Memory B cell (primary cell): ENCODE measurements around the gene XPO1.
"Not testable (repeated sequence)": the region's sequence is repeated elsewhere in the genome, so short reads cannot be mapped to it uniquely, and the experiment has no call there.

Experiments
- ATAC-seq: fragments of 150-1000 bp; cut with Tn5 transposase; 2 replicates; pipeline ENCODE4 v1.10.0; 2021; ENCODE audit warnings: low read depth, mild to moderate bottlenecking, moderate library complexity
- DNase-seq, 2 donors: peaks; one replicate each; pipeline ENCODE4 v3.0.0; 2022; ENCODE audit warnings: low spot score in 2 of 2
- H3K27ac Mint-ChIP-seq: one replicate; pipeline ENCODE4 v1.8.0; 2022; ENCODE audit warnings: mild to moderate bottlenecking, moderate library complexity, mixed read lengths
- H3K27me3 Mint-ChIP-seq: one replicate; pipeline ENCODE4 v1.8.0; 2022; ENCODE audit warnings: mixed read lengths
- H3K36me3 Mint-ChIP-seq: one replicate; pipeline ENCODE4 v1.8.0; 2022; ENCODE audit warnings: mild to moderate bottlenecking, mixed read lengths
- H3K4me1 Mint-ChIP-seq: one replicate; pipeline ENCODE4 v1.8.0; 2022; ENCODE audit warnings: mixed read lengths
- H3K4me3 Mint-ChIP-seq: one replicate; pipeline ENCODE4 v1.8.0; 2022; ENCODE audit warnings: mild to moderate bottlenecking, moderate library complexity, mixed read lengths
- H3K9me3 Mint-ChIP-seq: one replicate; pipeline ENCODE4 v1.8.0; 2022; ENCODE audit warnings: mixed read lengths

XPO1 gene

GRCh38 chr2:61510674-61511671, 27.2 kb downstream of the XPO1 start:
- H3K9me3 Mint-ChIP-seq, result no peaks in the 10 kb centered on the region
- H3K4me3 Mint-ChIP-seq, result no peak overlapping the region
- H3K27ac Mint-ChIP-seq, result no peak overlapping the region
- peaks cover 15% of the 10 kb centered on the region for H3K36me3 Mint-ChIP-seq
- no peak for DNase-seq
- ATAC-seq, result no peak
- peaks cover 7% of the 10 kb centered on the region for H3K4me1 Mint-ChIP-seq
- no peaks in the 10 kb centered on the region for H3K27me3 Mint-ChIP-seq

DNA sequence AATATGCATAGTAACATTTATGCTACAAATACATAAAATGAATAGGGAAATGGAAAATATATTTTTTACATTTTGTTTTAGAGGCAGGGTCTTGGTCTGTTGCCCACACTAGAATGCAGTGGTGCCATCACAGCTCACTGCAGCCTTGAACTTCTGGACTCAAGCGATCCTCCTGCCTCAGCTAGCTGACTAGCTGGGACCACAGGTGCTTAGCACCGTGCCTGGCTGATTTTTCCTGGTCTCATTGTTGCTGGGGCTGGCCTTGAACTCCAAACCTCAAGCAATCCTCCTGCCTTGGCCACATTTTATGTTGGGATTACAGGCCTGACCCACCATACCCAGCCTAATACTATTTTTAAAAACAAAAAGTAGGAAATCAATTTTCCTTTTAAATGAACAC, 33.2 kb downstream of the XPO1 start:
- ATAC-seq, result no peak
- no peak overlapping the region for H3K27ac Mint-ChIP-seq
- H3K4me3 Mint-ChIP-seq, result no peak overlapping the region
- no peaks in the 10 kb centered on the region for H3K9me3 Mint-ChIP-seq
- peaks cover 7% of the 10 kb centered on the region for H3K4me1 Mint-ChIP-seq
- H3K36me3 Mint-ChIP-seq, result peaks cover 13% of the 10 kb centered on the region
- no peak for DNase-seq
- no peaks in the 10 kb centered on the region for H3K27me3 Mint-ChIP-seq

DNA sequence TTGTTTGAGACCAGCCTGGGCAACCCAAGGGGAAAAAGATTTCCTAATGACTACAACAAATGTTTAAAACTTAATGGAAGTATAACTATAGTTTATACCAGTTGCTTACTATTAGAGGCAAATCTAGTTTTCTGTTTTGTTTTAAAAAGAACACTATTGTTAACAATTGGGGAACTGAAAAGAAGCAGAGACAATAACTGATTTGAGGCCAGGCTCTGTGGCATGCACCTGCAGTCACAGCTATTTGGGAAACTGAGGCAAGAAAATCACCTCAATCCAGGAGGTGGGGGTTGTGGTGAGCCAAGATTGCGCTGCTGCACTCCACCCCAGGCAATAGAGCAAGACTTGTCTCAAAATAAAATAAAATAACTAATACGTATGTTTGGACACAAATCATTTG, 39.1 kb downstream of the XPO1 start:
- no peak overlapping the region for H3K27ac Mint-ChIP-seq
- ATAC-seq (no peak), DNase-seq (no peak)
- H3K9me3 Mint-ChIP-seq, result no peaks in the 10 kb centered on the region
- no peak overlapping the region for H3K4me3 Mint-ChIP-seq
- H3K27me3 Mint-ChIP-seq, result no peaks in the 10 kb centered on the region
- peaks cover 11% of the 10 kb centered on the region for H3K36me3 Mint-ChIP-seq
- peaks cover 5% of the 10 kb centered on the region for H3K4me1 Mint-ChIP-seq

GRCh38 chr2:61493523-61493942, 44.6 kb downstream of the XPO1 start:
- Mint-ChIP-seq H3K27ac (peak overlapping the region; percentile 79), H3K36me3 (peaks cover 24% of the 10 kb centered on the region), H3K27me3 (no peaks in the 10 kb centered on the region), H3K4me1 (peaks cover 9% of the 10 kb centered on the region), H3K4me3 (no peak overlapping the region), H3K9me3 (no peaks in the 10 kb centered on the region)
- no peak for DNase-seq
- no peak for ATAC-seq

- Mint-ChIP-seq H3K9me3 (no peaks in the 10 kb centered on the region), H3K4me3 (no peak overlapping the region), H3K36me3 (peaks cover 30% of the 10 kb centered on the region), H3K4me1 (peaks cover 9% of the 10 kb centered on the region), H3K27me3 (no peaks in the 10 kb centered on the region), H3K27ac (no peak overlapping the region)
- no peak for DNase-seq
- no peak for ATAC-seq
These were observed 45.7 kb downstream of the XPO1 start for GRCh38 chr2:61492476-61492875.

GRCh38 chr2:61485281-61485680, 52.9 kb downstream of the XPO1 start:
- Mint-ChIP-seq H3K27me3 (no peaks in the 10 kb centered on the region), H3K9me3 (no peaks in the 10 kb centered on the region), H3K4me1 (no peaks in the 10 kb centered on the region), H3K27ac (no peak overlapping the region), H3K36me3 (peaks cover 30% of the 10 kb centered on the region), H3K4me3 (no peak overlapping the region)
- DNase-seq, result no peak
- no peak for ATAC-seq

- no peak overlapping the region for H3K27ac Mint-ChIP-seq
- DNase-seq (no peak), ATAC-seq (no peak)
- H3K9me3 Mint-ChIP-seq, result peaks cover 2% of the 10 kb centered on the region
- H3K36me3 Mint-ChIP-seq, result peaks cover 11% of the 10 kb centered on the region
- peaks cover 3% of the 10 kb centered on the region for H3K4me1 Mint-ChIP-seq
- no peak overlapping the region for H3K4me3 Mint-ChIP-seq
- no peaks in the 10 kb centered on the region for H3K27me3 Mint-ChIP-seq
These were observed 60.1 kb downstream of the XPO1 start for GRCh38 chr2:61478086-61478485.

DNA sequence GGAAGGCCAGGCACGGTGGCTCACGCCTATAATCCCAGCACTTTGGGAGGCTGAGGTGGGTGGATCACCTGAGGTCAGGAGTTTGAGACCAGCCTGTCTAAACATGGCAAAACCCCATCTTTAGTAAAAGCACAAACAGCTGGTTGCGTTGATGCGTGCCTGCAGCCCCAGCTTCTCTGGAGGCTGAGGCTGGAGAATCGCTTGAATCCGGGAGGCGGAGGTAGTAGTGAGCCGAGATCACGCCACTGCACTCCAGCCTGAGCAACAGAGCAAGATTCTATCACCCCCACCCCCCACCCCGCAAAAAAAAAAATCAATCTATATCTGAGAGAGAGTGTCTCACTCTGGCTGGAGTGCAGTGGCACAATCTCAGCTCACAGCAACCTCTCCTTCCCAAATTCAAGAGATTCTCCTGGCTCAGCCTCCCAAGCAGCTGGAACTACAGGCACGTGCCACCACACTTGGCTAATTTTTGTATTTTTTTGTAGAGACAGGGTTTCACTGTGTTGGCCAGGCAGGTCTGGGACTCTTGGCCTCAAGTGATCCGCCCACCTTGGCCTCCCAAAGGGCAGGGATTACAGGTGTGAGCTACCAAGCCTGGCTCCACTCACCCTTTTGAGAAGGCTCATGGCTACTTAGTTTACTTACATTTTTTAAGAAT, 61.1 kb downstream of the XPO1 start:
- H3K4me3 Mint-ChIP-seq, H3K36me3 Mint-ChIP-seq, DNase-seq, H3K4me1 Mint-ChIP-seq, ATAC-seq, H3K9me3 Mint-ChIP-seq, H3K27me3 Mint-ChIP-seq: not testable (repeated sequence)
- peak overlapping the region; percentile 73 for H3K27ac Mint-ChIP-seq

- Mint-ChIP-seq H3K9me3 (peaks cover 2% of the 10 kb centered on the region), H3K4me1 (peaks cover 12% of the 10 kb centered on the region), H3K27ac (peak overlapping the region; percentile 99), H3K4me3 (peak overlapping the region; percentile 97), H3K36me3 (peaks cover 3% of the 10 kb centered on the region), H3K27me3 (no peaks in the 10 kb centered on the region)
- DNase-seq (peak in 1 of 2 donors; percentile 49), ATAC-seq (peak; percentile 26)
These were observed 66.0 kb downstream of the XPO1 start for GRCh38 chr2:61471905-61472805.

DNA sequence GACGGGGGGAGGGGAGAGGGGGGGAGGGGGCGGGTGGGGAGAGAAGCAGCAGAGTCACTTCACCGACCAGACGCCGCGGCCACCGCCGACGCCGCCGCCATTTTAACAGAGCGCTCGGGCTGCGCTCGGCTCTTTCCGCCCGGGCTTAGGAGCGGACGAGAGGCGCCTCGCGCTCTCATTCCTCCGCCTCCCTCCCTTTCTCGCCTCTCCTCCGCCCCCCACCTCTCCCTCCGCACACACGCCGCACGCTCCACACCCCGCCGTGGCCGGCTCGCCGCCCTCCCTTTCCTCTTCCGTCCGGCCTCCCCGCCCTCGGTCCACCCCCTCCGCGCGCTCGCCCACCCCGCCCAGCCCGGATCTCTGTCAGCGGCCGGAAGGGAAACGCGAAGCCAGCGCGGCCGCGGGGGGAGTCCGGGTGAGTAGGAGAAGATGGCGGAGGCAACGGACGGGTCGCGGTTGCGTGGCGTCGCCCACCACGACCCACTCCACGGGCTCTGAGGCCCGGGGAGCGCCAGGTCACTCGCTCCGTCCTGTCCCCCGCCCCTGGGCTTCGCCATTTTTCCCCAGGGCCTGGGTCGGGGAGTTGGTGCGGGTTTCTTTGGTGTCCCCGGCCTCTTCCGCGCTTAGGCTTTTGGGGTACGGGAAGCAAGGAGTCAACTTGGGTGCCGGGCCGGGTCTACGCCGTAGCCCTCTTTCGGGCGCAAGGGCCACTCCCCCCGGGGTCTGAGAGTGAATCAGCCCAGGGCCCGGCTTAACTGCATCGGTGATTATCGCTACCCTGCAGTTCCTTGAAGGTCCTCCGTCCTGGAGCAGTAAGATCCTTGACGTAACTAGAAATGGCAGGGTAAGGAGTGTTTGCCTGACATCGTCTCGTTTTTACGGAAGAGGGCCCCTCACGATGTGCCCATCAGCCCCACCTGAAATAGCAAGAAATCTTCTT, 66.9 kb downstream of the XPO1 start, which contains the start of gene USP34:
Gene USP34 (minus strand): TSS at position 123 of the 940 bp plus-strand sequence. CDS start 395 bp downstream, outside the sequence.
- ATAC-seq, result peak; percentile 78
- H3K9me3 Mint-ChIP-seq, result no peaks in the 10 kb centered on the region

GRCh38 chr2:61470122-61470951, 67.8 kb downstream of the XPO1 start:
- Mint-ChIP-seq H3K27ac (peak overlapping the region; percentile 99), H3K27me3 (no peaks in the 10 kb centered on the region), H3K4me1 (peaks cover 10% of the 10 kb centered on the region), H3K9me3 (no peaks in the 10 kb centered on the region), H3K4me3 (peak overlapping the region; percentile 97), H3K36me3 (no peaks in the 10 kb centered on the region)
- DNase-seq (peak; percentile 58 to 65), ATAC-seq (peak; percentile 30)

More for the DNA sequence above, 66.9 kb downstream of the XPO1 start, which contains the start of gene USP34:
- Mint-ChIP-seq H3K36me3 (no peaks in the 10 kb centered on the region), H3K27me3 (no peaks in the 10 kb centered on the region), H3K4me1 (peaks cover 10% of the 10 kb centered on the region), H3K27ac (peak within 1 kb of the TSS; percentile 99), H3K4me3 (peak within 1 kb of the TSS; percentile 97)
- peak; percentile 79 to 85 for DNase-seq
